HG02571 (cell line): Measurements from ENCODE around the gene SLC2A4RG.

Experiments
- ATAC-seq: cut with Tn5 transposase; IDR thresholded peaks from one replicate; pipeline ENCODE4 v1.9.1; 2021; ENCODE audit warnings: mild to moderate bottlenecking, moderate library complexity; ENCODE audit not compliant: unreplicated experiment

SLC2A4RG gene

GRCh38 chr20:63740627-63741353, 1.2 kb downstream of the SLC2A4RG start:
- no peak for ATAC-seq

GRCh38 chr20:63741354-63741675, 1.7 kb downstream of the SLC2A4RG start:
- no peak for ATAC-seq

GRCh38 chr20:63741676-63742380, 2.3 kb downstream of the SLC2A4RG start:
- ATAC-seq: no peak

GRCh38 chr20:63742381-63743024, 2.9 kb downstream of the SLC2A4RG start:
- no peak for ATAC-seq

- ATAC-seq: no peak
Measured at GRCh38 chr20:63743210-63743970, 3.8 kb downstream of the SLC2A4RG start.

GRCh38 chr20:63744158-63744557, 4.6 kb downstream of the SLC2A4RG start:
- no peak for ATAC-seq

- ATAC-seq: no peak
Measured at GRCh38 chr20:63744574-63745423, 5.2 kb downstream of the SLC2A4RG start.

GRCh38 chr20:63745424-63745805, 5.8 kb downstream of the SLC2A4RG start:
- no peak for ATAC-seq

- ATAC-seq: no peak
Measured at GRCh38 chr20:63745961-63746731, 6.6 kb downstream of the SLC2A4RG start.

- no peak for ATAC-seq
Measured at GRCh38 chr20:63746751-63747315, 7.3 kb downstream of the SLC2A4RG start.

GRCh38 chr20:63747622-63748069, 8.1 kb downstream of the SLC2A4RG start:
- ATAC-seq: no peak

- ATAC-seq: no peak
Measured at GRCh38 chr20:63748070-63748933, 8.7 kb downstream of the SLC2A4RG start.

GRCh38 chr20:63748934-63749270, 9.3 kb downstream of the SLC2A4RG start:
- ATAC-seq: no peak

GRCh38 chr20:63749597-63750508, 10.3 kb downstream of the SLC2A4RG start:
- ATAC-seq: no peak

GRCh38 chr20:63750807-63751470, 11.4 kb downstream of the SLC2A4RG start:
- ATAC-seq: no peak

GRCh38 chr20:63751471-63752271, 12.1 kb downstream of the SLC2A4RG start:
- ATAC-seq: no peak
